Liver (tissue), 3 donors: Measurements from ENCODE around the gene POU4F2.

Source experiments
- EGR1 ChIP-seq, 2 donors: IDR thresholded peaks; 2 replicates each; pipeline ENCODE4 v1.6.1; 2016 to 2018; ENCODE audit warnings: antibody characterized with exemption in 2 of 2, low read depth in 2 of 2
- FOXA2 ChIP-seq: IDR thresholded peaks from 2 replicates; pipeline ENCODE4 v1.6.1; 2016; ENCODE audit warnings: antibody characterized with exemption
- GABPA ChIP-seq, 2 donors: IDR thresholded peaks in 1 of 2; conservative IDR thresholded peaks in 1 of 2; 2 replicates each; pipeline ENCODE4 v1.6.1; 2016; ENCODE audit warnings: antibody characterized with exemption in 2 of 2, mild to moderate bottlenecking in 1 of 2, moderate library complexity in 1 of 2
- RXRA ChIP-seq, 2 donors: IDR thresholded peaks; 2 replicates each; pipeline ENCODE4 v1.6.1; 2017 to 2018; ENCODE audit warnings: antibody characterized with exemption in 2 of 2, mild to moderate bottlenecking in 1 of 2
- SP1 ChIP-seq: IDR thresholded peaks from 2 replicates; pipeline ENCODE4 v1.6.1; 2018; ENCODE audit warnings: antibody characterized with exemption, mild to moderate bottlenecking
- TAF1 ChIP-seq: conservative IDR thresholded peaks from 2 replicates; pipeline ENCODE4 v1.6.1; 2016; ENCODE audit warnings: antibody characterized with exemption, mild to moderate bottlenecking
- YY1 ChIP-seq: IDR thresholded peaks from 2 replicates; pipeline ENCODE4 v1.6.1; 2016; ENCODE audit warnings: antibody characterized with exemption, mild to moderate bottlenecking
- TF ChIP-seq, protein P1 (sequence below): fragments of 150-350 bp; IDR thresholded peaks from 2 replicates; pipeline ENCODE4 v1.5.1; 2017; ENCODE audit warnings: improper control_type of control experiment, low read depth, low read length; ENCODE audit not compliant: missing input control
- TF ChIP-seq, protein P2 (sequence below): IDR thresholded peaks from 2 replicates; pipeline ENCODE4 v1.6.1; 2016; ENCODE audit warnings: antibody characterized with exemption
- donor health status: healthy.
- donor health status: healthy.

DNA sequence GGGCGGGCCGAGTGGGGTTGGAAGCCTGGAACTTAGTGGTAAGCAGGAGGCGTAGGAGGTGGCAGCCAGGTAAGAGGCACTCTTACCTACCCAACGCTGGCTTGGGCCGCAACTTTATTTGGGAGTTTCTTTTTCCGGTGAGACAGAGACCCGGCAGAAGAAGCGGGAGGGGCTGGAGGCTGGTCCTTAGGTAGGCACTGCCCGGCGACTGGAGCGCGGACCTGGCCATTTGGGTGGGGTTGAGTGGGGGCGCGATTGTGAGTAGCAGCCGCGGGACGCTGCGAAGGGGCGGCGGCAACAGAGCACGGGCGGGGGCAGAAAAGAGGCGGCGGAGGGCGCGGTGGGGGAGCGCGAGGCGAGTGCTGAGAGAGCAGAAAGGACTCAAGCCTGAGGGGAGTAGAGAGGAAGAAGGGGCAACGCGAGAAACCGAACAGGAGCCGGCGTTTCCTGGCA is 334 bp upstream of the POU4F2 start:
- TF ChIP-seq GABPA (IDR thresholded peaks at IDR 0.05 in 1 of 2, conservative IDR thresholded peaks at IDR 0.05 in 1 of 2), result no peak
- TF ChIP-seq, protein P1, sequence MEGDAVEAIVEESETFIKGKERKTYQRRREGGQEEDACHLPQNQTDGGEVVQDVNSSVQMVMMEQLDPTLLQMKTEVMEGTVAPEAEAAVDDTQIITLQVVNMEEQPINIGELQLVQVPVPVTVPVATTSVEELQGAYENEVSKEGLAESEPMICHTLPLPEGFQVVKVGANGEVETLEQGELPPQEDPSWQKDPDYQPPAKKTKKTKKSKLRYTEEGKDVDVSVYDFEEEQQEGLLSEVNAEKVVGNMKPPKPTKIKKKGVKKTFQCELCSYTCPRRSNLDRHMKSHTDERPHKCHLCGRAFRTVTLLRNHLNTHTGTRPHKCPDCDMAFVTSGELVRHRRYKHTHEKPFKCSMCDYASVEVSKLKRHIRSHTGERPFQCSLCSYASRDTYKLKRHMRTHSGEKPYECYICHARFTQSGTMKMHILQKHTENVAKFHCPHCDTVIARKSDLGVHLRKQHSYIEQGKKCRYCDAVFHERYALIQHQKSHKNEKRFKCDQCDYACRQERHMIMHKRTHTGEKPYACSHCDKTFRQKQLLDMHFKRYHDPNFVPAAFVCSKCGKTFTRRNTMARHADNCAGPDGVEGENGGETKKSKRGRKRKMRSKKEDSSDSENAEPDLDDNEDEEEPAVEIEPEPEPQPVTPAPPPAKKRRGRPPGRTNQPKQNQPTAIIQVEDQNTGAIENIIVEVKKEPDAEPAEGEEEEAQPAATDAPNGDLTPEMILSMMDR, result no peak
- no peak for TF ChIP-seq FOXA2
- no peak for TF ChIP-seq YY1
- TF ChIP-seq, protein P2, sequence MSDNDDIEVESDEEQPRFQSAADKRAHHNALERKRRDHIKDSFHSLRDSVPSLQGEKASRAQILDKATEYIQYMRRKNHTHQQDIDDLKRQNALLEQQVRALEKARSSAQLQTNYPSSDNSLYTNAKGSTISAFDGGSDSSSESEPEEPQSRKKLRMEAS, result no peak
- TF ChIP-seq TAF1, result no peak
- TF ChIP-seq SP1, result no peak
- TF ChIP-seq RXRA (IDR thresholded peaks at IDR 0.05), result no peak
- no peak for TF ChIP-seq EGR1 (IDR thresholded peaks at IDR 0.05; ENCODE audit: low read depth in 2 of 2)
